NCI-H2029 treated with DMSO at 0.1 percent for 48 hours (cell line): ENCODE measurements around the gene TAC4.

Experiments
- DNase-seq: peaks from one replicate; lab custom pipeline; 2025; lab: John Stamatoyannopoulos, UW

The TAC4 gene, protein sequence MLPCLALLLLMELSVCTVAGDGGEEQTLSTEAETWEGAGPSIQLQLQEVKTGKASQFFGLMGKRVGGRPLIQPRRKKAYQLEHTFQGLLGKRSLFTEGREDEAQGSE

DNA sequence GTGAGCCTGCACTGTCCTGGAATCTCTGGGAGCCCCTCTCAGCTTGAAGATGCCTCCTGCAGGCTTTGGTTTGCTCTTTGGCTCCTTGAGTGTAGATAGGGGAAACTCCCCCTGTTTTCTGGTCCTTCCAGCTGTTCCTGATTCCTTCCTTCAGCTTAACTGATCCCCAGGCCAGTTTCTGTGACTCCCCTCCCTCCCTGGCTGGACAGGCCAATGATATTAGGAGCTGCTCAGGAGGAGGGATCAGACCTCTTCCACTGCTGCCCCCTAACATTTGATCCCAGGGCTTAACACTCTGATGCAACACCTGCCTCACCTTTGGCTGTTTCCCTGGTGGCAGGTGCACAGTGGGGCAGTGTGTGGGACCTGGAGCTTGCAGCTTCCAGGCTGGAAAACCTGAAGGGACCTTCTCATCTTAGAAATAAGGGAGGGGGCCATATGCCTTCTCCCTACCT, at the start of gene TAC4:
TSS of gene TAC4 (minus strand) at position 51 of the 455 bp plus-strand sequence. CDS start 52 bp downstream, outside the sequence.
- no peak for DNase-seq

- no peak for DNase-seq
Observed at GRCh38 chr17:49896860-49897259, 49.0 kb upstream of the TAC4 start.

- DNase-seq: no peak
Observed at GRCh38 chr17:49896222-49896621, 48.4 kb upstream of the TAC4 start.

- DNase-seq: no peak
Observed at GRCh38 chr17:49895812-49896211, 47.9 kb upstream of the TAC4 start.

GRCh38 chr17:49894761-49895160, 46.9 kb upstream of the TAC4 start:
- DNase-seq: no peak

DNA sequence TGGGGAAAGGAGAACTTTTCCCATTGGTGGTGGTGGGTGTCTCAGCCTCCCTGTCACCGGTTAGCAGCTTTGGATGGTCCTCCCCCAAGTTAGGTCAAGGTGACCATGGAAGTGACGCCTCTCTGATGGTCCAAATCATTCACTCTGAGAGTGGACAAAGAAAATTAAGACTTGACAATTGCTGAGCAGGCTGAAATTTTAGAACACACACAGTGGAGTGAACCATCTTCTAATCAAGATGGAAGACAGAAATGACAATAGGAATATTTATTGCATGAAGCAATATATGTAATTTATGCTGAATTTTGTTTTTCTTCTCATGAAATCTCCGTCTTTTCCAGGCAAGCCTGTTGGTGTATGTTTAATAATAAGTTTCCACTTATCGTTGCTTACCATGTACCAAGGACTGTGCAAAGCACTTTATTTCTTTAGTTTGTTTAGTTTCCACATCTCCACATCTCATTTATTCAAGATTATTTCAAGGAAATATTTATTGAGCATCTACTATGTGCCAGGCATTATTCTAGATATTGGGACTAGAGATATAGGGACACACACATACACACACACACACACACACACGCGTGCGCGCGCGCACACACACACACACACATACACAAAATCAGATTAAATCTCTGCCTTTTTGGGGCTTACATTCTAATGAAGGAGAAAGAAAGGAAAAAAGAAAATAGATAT, 44.0 kb upstream of the TAC4 start:
- DNase-seq: no peak

- DNase-seq: no peak
Observed at GRCh38 chr17:49891271-49891670, 43.4 kb upstream of the TAC4 start.

DNA sequence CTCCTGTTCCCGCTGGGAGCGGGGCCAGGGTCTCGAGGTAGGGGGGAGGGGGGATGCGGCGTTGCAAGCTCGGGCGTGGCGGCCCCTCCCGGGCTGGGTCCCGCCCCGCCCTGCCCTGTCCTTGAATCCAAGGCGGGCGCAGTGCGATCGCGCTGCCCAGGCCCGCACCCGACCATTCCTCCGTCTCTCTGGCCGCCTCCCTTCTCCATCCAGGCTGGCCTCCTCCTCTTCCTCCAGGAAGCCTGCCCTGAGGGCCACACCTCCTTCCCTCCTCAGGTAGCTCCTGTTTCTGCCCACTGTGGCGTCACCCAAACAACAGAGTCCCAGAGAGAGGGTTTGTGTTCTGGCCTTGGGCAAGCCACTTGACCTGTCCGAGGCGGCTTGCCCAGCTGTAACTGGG, 43.0 kb upstream of the TAC4 start:
- DNase-seq: no peak

DNA sequence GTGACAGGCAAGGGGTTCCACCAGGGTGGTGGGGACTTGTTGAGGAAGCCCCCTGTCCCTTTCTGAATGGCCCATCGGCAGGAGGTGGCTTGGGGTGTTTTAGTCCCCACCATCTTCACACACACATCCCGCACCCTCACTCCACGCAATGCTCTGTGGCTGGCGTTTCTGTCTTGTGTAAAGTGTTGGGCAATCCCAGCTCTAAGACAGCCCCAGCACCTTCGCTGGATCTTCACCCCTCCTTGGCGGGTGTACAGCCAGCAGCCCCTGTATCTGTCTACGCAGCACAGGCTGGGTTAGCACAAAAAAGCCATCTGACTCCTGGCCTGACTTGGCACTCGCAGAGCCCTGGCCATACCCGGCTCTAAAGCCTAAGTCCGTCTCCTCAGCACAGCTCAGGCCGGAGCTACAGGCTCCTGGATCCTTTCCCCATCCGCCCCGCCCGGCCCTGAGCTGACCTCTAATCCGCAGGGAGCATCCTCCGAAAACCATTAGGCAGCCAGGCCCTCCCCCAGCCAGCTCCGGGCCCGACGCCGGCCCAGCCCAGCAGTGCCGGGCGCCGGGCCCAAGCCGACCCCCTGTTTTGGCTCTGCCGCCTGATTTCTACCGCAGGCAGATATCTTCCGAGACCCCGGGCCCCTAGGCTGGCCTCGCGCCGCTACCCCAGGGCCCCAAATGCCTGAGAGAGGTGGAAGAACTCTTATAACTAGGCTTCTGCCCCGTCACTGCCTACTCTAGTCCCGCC, 42.4 kb upstream of the TAC4 start:
- DNase-seq: no peak

DNA sequence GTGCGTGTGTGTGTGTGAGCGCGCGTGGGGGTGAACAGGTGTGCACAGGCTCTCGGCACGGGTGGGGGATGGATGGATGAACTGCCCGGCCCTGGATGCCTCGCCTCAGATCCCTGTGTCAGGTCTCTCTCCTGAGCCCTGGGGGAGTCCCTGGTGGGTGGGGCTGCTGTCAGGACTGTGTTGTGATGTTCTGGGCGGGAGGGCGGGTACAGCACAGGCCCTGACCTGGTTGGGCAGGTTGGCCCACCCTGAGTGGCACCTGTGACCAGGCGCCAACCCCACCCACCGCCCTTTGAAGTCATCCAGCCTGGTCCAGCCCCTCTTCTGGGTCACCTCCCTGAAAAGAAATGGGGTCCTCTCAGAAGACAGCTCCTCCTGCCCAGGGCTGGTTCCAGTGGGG, 41.6 kb upstream of the TAC4 start:
- DNase-seq: no peak

DNA sequence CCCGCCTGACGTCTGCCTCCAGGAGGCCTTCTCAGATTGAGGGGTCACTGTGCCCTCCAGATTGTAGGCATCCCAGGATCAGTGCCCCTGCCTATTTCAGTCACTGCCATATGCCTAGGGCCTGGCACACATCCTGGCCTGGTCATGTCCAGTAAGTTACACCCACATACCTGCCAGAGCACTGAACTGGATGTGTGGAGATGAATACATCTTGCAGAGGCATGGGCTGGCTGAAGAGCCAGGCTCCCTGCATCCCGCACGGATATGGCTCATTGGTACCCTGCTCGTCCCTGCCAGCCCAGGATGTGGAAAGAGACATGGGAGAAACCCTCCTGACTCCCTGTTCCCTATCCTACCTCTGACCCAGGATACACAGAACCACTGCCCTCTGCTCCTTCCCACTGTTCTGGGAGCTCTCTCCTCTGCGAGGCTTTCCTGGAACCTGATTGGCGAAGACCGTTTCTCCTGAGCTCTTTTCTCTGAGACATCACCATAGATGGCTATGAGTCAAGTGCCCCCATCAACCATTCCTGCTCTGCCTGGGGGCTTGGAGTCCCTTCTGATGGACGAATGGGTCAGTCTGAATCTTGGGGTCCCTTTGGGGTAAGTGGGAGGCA, 40.0 kb upstream of the TAC4 start:
- no peak for DNase-seq

DNA sequence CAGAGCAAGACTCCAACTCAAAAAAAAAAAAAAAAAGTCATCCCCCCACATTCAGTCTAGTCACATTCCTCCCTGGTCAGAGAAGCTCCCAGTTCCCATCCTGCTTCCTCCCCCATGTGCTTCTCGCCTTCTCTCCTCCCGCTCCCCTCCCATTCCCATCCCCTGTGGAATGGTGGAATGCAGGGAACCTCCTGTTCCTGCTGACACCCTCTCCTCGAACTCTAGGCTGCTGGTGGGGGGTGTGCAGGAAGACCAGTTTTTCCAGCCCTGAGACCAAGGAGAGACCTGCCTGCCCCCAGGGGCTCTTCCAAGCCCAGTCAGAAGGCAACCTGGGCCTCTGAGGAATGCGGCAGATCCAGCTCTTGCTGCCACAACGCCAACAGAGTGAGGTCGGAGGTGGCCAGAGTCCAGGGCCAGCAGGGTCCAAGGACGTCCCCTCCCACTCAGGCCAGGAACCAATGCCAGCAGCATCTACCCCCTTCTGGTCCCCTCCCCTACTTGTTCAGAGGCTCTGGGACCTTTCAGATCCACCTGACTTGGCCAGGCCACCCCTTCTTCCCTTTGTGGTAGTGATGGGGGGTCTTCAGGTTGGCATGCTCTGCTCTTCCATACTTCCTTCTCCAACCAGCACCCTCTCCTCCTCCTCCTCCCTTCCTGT, 39.3 kb upstream of the TAC4 start:
- DNase-seq: no peak

- DNase-seq: no peak
Observed at GRCh38 chr17:49886036-49886435, 38.2 kb upstream of the TAC4 start.

DNA sequence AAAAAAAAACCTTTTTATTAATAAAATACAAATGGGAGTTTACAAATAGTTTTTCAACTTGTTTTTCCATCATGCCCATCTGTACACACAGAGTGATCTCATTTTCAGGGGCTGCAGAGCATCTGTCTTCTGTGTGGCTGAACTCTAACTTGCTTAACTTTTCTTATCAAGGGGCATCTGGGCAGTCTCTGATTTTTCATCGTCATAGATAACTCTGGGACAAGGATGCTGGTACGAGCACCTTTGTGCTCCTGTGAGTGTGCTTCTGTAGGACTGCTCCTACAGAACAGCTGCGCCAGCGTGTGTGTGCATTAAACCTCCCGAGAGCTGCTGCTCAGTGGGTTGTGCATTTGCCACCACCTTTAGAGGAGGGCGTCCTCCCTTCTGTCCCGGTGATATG, 34.6 kb upstream of the TAC4 start:
- DNase-seq: no peak

- no peak for DNase-seq
Observed at GRCh38 chr17:49881054-49881402, 33.2 kb upstream of the TAC4 start.

DNA sequence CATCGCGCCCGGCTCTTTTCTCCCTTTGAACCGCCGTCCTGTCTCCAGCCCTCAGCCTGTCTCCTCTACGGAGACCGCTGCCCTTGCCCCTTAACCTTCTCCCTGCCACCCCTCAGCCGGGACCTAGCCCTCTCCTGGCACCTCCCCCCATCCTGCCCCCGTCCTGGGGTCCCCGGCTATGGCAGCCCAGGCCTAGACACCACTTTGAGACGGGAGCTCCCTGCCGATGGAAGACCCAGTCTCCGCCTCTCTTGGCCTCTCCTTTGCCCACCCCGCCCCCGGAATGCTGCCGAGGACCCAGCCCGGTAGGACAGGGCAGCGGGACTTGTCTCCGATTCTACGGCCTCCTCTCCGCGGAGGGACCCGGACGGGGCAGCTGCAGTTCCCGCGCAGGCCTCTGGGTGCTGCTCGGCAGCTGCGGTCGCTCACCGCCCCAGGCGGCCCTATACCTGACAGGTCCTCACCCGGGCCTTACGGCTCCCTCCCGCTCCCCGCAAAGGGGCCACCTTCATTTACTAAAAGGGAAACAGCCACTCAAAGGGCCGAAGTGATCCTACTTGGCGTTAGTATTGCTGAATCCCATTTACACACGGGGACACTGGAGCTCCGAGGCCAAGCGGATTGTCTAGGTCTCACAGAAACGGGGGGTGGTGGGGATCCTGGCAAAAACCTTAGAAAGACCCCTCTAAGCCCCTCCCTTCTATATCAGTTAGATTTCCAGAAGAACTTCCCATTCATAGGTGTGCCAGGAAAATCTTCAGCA, 32.6 kb upstream of the TAC4 start:
- no peak for DNase-seq

GRCh38 chr17:49878931-49879904, 31.3 kb upstream of the TAC4 start:
- no peak for DNase-seq

DNA sequence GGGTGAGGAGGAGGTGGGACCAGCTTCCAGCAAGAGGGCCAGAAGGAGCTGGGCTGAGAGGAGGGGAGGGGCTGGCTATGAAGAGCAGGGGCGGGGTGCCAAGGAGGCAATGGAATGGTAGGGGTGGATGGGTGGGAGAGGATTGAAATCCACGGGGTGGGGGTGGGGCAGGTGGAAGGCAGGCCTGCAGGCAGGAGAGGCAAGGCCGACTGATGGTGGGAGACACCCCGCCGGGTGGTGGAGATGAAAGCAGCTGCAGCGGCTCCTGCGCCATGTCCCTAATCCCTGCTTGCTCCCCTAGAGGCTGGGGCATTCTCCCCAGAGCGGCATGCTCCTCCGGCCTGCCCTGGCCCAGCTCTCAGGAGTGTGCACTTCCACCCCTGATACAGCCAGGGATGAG, 27.8 kb upstream of the TAC4 start:
- no peak for DNase-seq

DNA sequence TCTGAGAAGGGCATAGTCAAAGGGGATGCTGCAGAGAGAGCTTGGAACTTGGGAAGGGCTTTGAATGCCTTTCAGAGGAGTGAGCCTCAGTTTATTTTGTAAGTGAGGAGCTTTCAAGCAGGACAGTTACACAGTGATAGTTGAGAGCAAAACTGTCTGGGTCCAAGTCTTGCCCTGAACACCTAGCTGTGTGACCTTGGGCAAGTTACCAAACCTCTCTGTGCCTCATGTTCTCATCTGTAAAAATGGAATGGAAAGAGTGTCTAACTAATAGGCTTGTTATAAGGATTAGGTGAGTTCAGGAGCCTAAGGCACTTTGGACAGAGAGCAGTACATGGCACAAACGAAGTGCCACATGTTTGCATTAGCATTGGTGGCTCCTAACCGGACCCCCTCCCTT, 27.0 kb upstream of the TAC4 start:
- no peak for DNase-seq

GRCh38 chr17:49873926-49874325, 26.1 kb upstream of the TAC4 start:
- DNase-seq: no peak

DNA sequence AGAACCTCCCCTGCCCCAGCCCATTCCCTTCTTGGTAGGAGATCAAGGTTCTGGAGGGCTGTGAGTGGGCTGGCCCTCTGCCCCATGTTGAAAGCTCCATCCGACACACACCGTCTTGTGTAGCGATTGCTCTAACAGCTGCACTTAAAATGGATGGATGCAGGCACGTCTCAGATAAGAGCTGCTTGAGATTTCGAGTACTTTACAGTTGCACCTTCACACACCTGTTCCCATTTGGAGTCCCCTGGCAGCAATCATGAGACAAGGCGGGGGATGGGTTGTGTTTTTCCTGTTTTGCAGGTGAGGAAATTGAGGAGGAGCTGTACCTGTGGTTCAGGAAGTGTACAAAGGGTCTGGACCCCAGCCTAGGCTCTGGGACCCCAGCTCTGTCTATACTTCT, 25.6 kb upstream of the TAC4 start:
- peak; percentile 83 for DNase-seq
